Effector memory CD8-positive, alpha-beta T cell (primary cell): ENCODE data around the gene CASZ1.
A peak's percentile ranks its signal among the peaks of the same experiment; 100 is the strongest.

Experiments used
- ATAC-seq: fragments of 150-1000 bp; cut with Tn5 transposase; replicated peaks from 2 replicates; pipeline ENCODE4 v1.10.0; 2021; ENCODE audit warnings: mild to moderate bottlenecking, moderate library complexity
- DNase-seq, 3 experiments: peaks; one replicate each; pipeline ENCODE4 v3.0.0; 2021
- H3K27ac Mint-ChIP-seq, 2 donors: one replicate each; pipeline ENCODE4 v1.8.0; 2022; ENCODE audit warnings: mild to moderate bottlenecking in 2 of 2, mixed read lengths in 2 of 2, moderate library complexity in 2 of 2
- H3K27me3 Mint-ChIP-seq, 2 donors: one replicate each; pipeline ENCODE4 v1.8.0; 2022; ENCODE audit warnings: mixed read lengths in 2 of 2
- H3K36me3 Mint-ChIP-seq: one replicate; pipeline ENCODE4 v1.8.0; 2022; ENCODE audit warnings: mild to moderate bottlenecking, moderate library complexity, mixed read lengths; ENCODE audit not compliant: insufficient read depth
- H3K4me1 Mint-ChIP-seq, 2 donors: one replicate each; pipeline ENCODE4 v1.8.0; 2022; ENCODE audit warnings: low read depth in 2 of 2, mixed read lengths in 2 of 2
- H3K4me3 Mint-ChIP-seq, 2 donors: one replicate each; pipeline ENCODE4 v1.8.0; 2022; ENCODE audit warnings: mild to moderate bottlenecking in 2 of 2, mixed read lengths in 2 of 2, moderate library complexity in 2 of 2
- H3K9me3 Mint-ChIP-seq, 2 donors: one replicate each; pipeline ENCODE4 v1.8.0; 2022; ENCODE audit warnings: mixed read lengths in 2 of 2

The CASZ1 gene

DNA sequence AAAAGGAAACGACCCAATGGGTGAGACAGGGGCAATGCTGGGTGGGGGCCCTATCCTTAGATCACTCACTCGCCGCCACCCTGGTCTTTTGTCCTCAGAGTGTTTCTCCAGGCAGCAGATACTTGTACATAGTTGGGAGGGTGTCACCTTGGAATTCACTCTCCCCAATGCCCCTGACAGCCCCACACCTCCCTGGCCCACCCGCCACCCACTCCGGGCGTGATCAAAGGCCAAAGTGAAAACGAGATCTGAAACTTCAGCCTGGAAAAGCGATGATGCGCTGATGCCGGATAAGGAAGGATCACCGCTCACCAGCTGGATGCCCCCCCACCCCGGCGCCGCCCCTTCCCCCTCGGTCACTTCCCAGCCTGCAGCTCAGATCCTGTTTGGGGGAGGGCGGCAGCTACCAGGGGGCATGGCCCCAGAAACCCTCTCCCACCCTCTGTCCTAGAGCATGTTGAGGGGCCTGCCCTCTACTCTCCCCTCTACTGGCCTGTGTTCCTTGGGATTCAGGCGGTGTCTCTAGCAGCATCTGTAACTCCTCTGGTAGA is 33.6 kb upstream of the CASZ1 start:
- no peak for DNase-seq
- no peak for ATAC-seq
- Mint-ChIP-seq H3K9me3 (no peaks in the 10 kb centered on the region), H3K27ac (peak overlapping the region; percentile 35 to 45), H3K27me3 (peaks cover 22 to 27% of the 10 kb centered on the region in 2 donors), H3K36me3 (no peaks in the 10 kb centered on the region), H3K4me1 (peaks cover 0 to 10% of the 10 kb centered on the region in 2 donors), H3K4me3 (no peak overlapping the region)

DNA sequence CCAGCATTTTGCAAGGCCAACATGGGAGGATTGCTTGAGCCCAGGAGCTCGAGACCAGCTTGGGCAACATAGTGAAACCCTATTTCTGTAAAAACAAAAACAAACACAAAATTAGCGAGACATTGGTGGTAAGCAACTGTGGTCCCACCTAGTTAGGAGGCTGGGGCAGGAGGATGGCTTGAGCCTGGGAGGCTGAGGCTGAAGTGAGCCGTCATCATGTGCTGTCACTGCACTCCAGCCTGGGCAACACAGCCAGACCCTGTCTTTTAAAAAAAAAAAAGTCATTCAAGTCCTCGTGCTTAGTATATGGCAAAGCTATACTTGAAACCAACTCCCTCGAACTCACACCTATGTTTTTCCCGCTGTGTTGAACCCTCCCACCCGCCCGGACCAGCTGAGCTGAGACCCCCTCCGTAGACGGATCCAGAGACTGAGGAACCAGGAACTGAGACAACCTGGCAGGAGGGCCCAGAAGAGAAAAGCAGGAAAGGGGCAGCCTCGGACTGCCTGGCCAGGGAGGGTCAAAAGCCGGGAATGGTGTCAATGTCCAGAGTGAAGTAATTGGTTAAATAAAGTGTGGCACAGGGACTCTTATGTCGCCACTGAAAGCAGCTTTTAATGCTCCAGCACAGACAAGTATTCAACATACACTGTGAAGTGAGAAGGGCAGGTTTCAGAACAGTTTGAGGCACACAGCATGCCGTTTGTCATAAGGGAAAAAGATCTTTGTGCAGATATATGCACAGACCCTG is 32.8 kb upstream of the CASZ1 start:
- Mint-ChIP-seq H3K27ac (peak overlapping the region in 1 of 2 donors; percentile 39), H3K4me1 (peaks cover 0 to 10% of the 10 kb centered on the region in 2 donors), H3K9me3 (no peaks in the 10 kb centered on the region), H3K36me3 (no peaks in the 10 kb centered on the region), H3K4me3 (no peak overlapping the region), H3K27me3 (peaks cover 22 to 31% of the 10 kb centered on the region in 2 donors)
- DNase-seq, result no peak
- no peak for ATAC-seq

DNA sequence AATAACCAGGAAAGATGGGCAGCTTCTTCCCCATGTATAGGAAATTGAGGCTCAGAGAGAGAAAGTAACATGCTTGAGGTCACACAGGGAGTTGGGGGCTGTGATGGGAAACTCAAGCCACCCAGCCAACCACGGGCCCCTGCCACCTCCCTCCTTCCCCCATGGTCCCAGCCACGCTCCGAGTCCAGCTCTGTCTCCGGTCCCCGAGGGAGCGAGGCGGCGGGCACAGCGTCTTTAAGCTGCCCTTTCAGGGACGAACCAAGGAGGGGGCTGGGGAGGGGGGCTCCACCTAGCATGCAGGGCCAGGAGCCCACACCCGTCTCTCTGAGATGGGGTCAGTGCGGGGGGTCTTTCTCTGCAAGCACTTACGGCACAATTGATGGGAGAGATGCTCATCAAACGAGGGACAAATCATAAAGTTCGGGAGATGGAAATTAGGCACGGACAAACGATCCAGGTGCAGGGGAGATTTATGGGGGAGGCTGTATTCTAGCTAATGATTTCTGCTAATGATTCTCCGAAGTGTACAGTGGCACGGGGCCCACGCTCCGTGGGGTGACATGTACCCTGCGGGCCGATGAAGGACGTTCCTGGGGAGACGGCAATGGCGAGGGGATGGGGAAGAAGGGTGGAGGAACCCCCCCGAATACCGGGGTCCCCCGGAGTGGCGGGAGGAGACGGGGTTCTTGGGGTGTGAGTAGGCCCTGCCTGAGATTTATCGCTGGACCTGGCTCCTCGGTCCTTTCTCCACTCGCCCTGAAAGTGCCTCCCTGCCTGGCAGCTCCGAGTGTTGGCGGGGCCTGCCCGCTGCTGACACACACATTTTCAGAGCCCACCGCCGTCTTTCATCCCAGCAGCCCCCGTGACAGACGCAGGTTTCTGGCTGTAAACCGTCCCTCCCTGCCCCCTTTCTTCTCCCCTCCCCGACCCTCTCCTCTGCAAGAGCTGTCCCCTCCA is 31.2 kb upstream of the CASZ1 start:
- Mint-ChIP-seq H3K27me3 (peaks cover 34 to 47% of the 10 kb centered on the region in 2 donors), H3K4me3 (no peak overlapping the region), H3K4me1 (peaks cover 0 to 10% of the 10 kb centered on the region in 2 donors), H3K27ac (no peak overlapping the region), H3K9me3 (no peaks in the 10 kb centered on the region), H3K36me3 (no peaks in the 10 kb centered on the region)
- no peak for ATAC-seq
- DNase-seq, result no peak

DNA sequence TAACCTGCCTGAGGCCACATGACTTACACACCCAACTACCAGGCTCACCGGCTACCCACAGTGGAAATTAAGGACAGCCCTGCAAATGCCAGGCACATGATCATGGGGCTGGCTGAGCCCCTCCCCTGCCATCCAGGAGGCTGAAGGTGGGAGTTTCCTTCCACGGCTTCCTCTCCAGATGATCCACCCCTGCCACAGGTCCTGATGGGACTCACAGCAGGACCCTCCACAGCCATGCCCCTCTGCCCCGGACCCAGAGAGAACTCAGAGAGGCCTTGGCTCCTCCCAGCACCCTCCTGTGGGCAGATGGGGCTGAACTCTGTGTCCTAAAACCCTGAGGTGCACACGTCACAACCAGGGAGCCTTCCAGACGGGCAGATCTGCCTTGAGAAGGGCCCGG is 29.1 kb upstream of the CASZ1 start:
- no peak for ATAC-seq
- no peaks in the 10 kb centered on the region for H3K9me3 Mint-ChIP-seq
- H3K4me3 Mint-ChIP-seq, result no peak overlapping the region
- H3K27me3 Mint-ChIP-seq, result peaks cover 44 to 57% of the 10 kb centered on the region in 2 donors
- peaks cover 0 to 4% of the 10 kb centered on the region in 2 donors for H3K4me1 Mint-ChIP-seq
- DNase-seq, result no peak
- H3K27ac Mint-ChIP-seq, result no peak overlapping the region
- H3K36me3 Mint-ChIP-seq, result no peaks in the 10 kb centered on the region

DNA sequence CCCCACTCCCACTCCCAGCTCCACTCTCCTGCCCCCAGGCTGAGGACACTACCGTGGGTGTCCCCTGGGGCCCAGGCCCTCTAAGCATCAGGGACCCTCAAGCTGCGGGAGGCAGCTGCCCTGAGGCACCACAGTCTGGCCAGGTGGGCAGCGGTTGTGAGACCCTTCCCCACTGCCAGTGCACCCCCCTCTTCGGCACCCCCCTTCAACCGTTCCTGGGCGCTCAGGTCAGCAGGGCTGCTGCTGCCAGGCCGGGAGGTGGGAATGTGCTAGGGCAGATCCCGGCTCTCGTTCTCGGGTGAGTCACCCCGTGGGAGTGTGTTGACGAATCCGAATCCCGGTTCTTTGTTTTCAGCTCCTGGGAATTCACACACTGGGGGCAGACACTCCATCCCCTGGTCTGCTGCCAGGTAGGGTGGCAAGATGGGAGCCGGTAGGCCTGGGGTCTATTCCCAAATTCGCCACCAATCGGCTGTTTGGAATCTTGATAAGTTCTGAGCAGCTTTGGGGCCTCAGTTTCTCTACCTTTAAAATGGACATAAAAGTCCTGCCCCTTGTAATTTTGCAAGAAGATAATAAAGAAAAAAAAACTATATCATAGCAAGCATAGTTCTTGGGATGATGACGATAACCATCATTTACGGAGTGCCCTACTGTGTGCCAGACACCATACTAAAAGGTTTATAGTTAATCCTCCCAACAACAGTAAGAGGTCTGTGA is 28.5 kb upstream of the CASZ1 start:
- Mint-ChIP-seq H3K4me3 (no peak overlapping the region), H3K27ac (no peak overlapping the region), H3K9me3 (no peaks in the 10 kb centered on the region), H3K27me3 (peaks cover 44 to 62% of the 10 kb centered on the region in 2 donors), H3K4me1 (no peaks in the 10 kb centered on the region), H3K36me3 (no peaks in the 10 kb centered on the region)
- ATAC-seq, result no peak
- no peak for DNase-seq

DNA sequence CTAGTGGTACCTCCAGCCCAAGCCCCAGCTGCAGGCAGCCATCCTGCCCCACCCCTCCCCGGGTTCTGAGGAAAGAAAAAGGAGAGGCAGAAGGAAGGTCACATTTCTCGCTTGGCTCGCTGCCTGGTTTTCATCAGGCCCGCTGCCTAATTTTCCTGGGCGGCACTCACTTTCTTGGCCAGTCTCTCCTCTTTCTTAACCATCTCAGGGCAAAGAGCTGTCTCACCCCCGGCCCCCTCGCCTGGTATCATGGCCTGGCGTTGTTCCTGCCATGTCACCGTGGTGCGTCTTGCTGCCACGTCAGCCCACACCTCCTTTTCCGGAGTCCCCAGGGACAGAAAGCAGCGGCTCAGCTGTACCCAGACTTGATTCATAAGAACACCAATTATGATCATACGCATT is 26.6 kb upstream of the CASZ1 start:
- DNase-seq, result no peak
- Mint-ChIP-seq H3K27me3 (peaks cover 43 to 67% of the 10 kb centered on the region in 2 donors), H3K9me3 (no peaks in the 10 kb centered on the region), H3K4me3 (no peak overlapping the region), H3K36me3 (no peaks in the 10 kb centered on the region), H3K27ac (no peak overlapping the region), H3K4me1 (no peaks in the 10 kb centered on the region)
- no peak for ATAC-seq

DNA sequence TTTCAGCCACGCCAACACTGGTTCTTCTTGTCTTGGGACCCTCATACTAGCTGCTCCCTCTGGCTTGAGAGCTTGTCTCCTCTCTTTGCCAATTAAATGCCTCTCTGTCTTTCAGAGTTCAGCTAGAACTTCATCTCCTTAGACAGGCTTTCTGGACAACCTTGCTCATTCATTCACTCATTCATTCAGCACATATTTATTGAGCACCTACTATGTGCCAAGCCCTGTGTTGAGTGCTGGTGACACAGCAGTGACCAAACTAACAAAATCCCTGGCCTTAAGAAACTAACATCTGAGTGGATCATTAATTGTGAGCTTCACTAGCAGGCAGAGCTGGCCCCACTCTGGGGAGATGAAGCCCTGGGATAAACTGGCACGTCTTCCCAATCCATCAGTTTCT is 24.9 kb upstream of the CASZ1 start:
- Mint-ChIP-seq H3K27ac (no peak overlapping the region), H3K4me3 (no peak overlapping the region), H3K27me3 (peaks cover 30 to 62% of the 10 kb centered on the region in 2 donors), H3K36me3 (no peaks in the 10 kb centered on the region), H3K4me1 (no peaks in the 10 kb centered on the region), H3K9me3 (no peaks in the 10 kb centered on the region)
- DNase-seq (no peak), ATAC-seq (no peak)

DNA sequence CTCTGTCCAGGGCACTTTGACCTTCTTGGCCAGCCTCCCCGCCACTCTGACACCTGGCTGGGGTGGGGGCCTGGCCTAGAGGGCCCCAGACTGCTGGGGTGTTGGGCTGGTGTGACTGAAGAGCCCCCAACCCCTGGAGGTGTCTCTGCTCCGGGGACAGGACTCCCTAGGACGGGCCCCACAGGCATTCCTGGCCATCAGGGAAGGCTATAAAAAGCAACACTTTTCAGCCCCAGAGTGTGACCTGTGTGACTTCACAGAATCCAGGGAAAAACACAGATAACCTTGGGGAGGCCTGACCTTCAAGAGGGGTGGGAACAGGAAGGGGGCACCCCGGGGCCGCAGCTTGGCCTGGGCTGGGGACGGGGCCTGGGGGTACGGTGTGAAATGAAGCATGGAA is 24.0 kb upstream of the CASZ1 start:
- no peak for DNase-seq
- Mint-ChIP-seq H3K4me1 (no peaks in the 10 kb centered on the region), H3K4me3 (no peak overlapping the region), H3K36me3 (no peaks in the 10 kb centered on the region), H3K27me3 (peaks cover 30 to 72% of the 10 kb centered on the region in 2 donors), H3K27ac (no peak overlapping the region), H3K9me3 (no peaks in the 10 kb centered on the region)
- no peak for ATAC-seq

DNA sequence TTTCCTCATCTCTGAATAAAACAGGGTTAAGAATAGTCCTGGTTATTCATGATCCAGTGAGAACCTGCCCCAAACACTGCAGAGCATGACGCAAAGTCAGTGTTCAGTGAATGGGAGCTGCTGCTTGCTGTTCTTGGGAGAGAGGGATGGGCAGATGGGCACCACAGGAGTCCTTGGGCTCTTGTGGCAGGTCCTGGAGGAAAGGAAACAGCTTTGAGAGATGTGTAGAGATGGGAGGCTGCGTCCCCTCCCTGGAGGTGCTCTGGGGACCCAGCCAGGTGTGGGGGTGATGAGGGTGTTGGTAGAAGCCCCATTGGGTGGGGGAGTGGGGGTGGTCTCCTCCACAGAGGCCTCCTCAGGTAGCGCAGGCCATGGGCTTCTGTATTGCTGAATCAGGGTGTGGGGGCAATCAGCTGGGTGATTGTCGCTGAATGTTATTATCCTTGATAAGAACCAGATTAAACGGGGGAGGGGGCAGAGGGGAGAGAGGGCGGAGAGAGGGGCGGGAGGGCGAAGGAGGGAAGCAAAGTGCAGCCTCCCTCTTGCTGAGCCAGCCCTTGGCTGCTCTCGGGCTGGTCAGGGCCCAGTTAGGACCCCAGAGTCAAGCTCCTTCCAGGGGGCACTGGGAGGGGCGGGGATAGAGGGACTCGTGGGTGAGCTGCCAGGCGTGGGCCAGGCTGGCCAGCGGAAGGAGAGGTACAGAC is 22.9 kb upstream of the CASZ1 start:
- DNase-seq, result no peak
- Mint-ChIP-seq H3K27ac (no peak overlapping the region), H3K4me1 (no peaks in the 10 kb centered on the region), H3K36me3 (no peaks in the 10 kb centered on the region), H3K27me3 (peaks cover 34 to 76% of the 10 kb centered on the region in 2 donors), H3K4me3 (no peak overlapping the region), H3K9me3 (no peaks in the 10 kb centered on the region)
- ATAC-seq, result no peak

DNA sequence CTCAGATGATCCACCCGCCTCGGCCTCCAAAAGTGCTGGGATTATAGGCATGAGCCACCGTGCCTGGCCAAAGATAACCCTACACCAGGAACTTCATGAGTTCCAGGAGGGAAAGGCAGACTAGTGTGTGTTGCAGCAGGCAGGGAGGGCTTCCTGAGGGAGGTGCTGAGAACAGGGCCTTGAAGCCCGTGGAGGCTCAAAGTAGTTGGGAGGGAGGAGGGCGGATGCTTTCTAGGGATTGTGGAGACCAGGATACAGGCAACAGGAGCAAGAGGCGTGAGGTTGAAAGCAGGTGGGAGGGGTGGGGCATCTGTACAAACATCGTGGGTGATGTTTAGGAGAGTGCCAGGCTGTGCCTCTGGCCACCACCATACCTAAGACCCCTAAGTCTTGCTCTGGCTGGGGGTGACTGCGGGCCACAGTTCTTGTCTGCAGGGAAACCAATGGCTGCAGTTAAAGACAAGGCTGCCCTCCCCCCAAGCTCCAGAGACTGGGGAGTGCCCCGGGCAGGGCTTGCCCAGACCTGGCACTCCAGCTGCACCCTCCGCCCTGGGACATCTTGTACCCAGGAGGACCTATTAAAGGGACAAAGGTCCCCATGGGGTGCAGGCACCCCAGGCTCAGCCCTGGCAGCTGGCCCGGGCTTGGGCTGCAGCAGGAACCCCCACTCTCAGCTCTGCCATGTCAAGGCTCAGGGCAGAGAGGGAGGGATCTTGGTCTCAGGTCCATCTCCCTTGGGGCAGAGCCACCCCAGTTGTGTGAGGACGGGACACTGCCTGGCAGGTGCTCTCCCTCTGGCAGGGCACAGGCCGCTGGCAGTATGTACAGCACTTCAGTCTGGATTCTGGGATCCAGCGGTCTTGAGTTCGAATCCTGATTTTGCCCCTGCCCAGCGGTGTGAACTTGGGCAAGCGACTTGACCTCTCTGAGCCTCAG is 22.1 kb upstream of the CASZ1 start:
- H3K9me3 Mint-ChIP-seq, result no peaks in the 10 kb centered on the region
- H3K27me3 Mint-ChIP-seq, result peaks cover 30 to 76% of the 10 kb centered on the region in 2 donors
- H3K4me3 Mint-ChIP-seq, result no peak overlapping the region

DNA sequence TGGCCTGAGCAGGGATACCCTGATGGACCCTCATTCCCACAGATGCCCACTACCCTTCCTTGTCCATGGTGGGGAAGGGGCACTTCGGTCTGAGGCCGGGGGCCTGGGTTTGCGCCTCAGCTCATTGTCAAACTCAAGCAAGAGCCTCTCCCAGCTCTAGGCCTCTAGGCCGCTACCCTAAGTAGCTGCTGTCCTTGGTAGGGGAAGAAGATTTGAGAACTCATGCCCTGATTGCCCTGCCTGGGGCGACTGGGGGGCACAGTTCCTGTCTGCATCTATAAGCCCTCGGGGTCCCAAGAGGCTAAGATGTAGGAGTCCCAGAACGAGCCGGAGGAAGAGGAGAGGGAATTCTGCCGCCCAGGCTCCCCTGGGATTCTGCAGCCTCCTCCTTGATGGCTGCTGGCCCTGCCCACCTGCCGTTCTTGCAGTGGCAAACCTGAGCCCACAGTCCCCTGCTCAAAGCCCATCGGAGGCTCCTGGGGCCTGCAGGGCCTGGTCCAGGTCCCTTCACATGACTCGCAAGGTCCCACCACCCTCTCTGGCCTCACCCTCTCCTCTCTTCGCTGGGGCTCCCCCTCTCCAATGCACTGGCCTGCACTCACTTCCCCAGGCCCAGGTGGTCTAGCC is 20.4 kb upstream of the CASZ1 start:
- no peak overlapping the region for H3K4me3 Mint-ChIP-seq
- H3K27me3 Mint-ChIP-seq, result peaks cover 22 to 82% of the 10 kb centered on the region in 2 donors
- H3K4me1 Mint-ChIP-seq, result no peaks in the 10 kb centered on the region
- ATAC-seq (no peak), DNase-seq (no peak)
- H3K9me3 Mint-ChIP-seq, result no peaks in the 10 kb centered on the region
- no peak overlapping the region for H3K27ac Mint-ChIP-seq
- H3K36me3 Mint-ChIP-seq, result peaks cover 2% of the 10 kb centered on the region

More for the DNA sequence above, 22.1 kb upstream of the CASZ1 start:
- Mint-ChIP-seq H3K36me3 (no peaks in the 10 kb centered on the region), H3K4me1 (no peaks in the 10 kb centered on the region), H3K27ac (no peak overlapping the region)
- ATAC-seq, result no peak
- DNase-seq, result no peak
